Stimulated activated CD8-positive, alpha-beta memory T cell treated with anti-CD3 and anti-CD28 coated beads, Interleukin-4, amount 100 ng/mL, for 4 hours (primary cell): ENCODE results near the gene GPRIN3.

Experiments
- DNase-seq, 2 donors: peaks; one replicate each; pipeline ENCODE4 v3.0.0-alpha.2; 2020; ENCODE audit warnings: low read depth in 2 of 2, low spot score in 1 of 2

The GPRIN3 gene

GRCh38 chr4:89293299-89293698 is 14.3 kb downstream of the GPRIN3 start:
- DNase-seq: no peak

GRCh38 chr4:89290727-89291516 is 16.7 kb downstream of the GPRIN3 start:
- no peak for DNase-seq

GRCh38 chr4:89289312-89289711 is 18.3 kb downstream of the GPRIN3 start:
- DNase-seq: no peak

- DNase-seq: no peak
These were observed 19.2 kb downstream of the GPRIN3 start for GRCh38 chr4:89288430-89288829.

GRCh38 chr4:89287945-89288344 is 19.7 kb downstream of the GPRIN3 start:
- no peak for DNase-seq

- DNase-seq: no peak
These were observed 21.9 kb downstream of the GPRIN3 start for GRCh38 chr4:89285745-89286144.

GRCh38 chr4:89284828-89285227 is 22.8 kb downstream of the GPRIN3 start:
- DNase-seq: no peak

- no peak for DNase-seq
These were observed 23.6 kb downstream of the GPRIN3 start for GRCh38 chr4:89284020-89284424.

- no peak for DNase-seq
These were observed 24.2 kb downstream of the GPRIN3 start for GRCh38 chr4:89283226-89284009.

GRCh38 chr4:89279385-89279784 is 28.2 kb downstream of the GPRIN3 start:
- DNase-seq: no peak

GRCh38 chr4:89277412-89277811 is 30.2 kb downstream of the GPRIN3 start:
- DNase-seq: no peak

GRCh38 chr4:89276296-89276695 is 31.3 kb downstream of the GPRIN3 start:
- DNase-seq: no peak

GRCh38 chr4:89275587-89275986 is 32.0 kb downstream of the GPRIN3 start:
- DNase-seq: no peak

GRCh38 chr4:89273741-89274141 is 33.9 kb downstream of the GPRIN3 start:
- DNase-seq: no peak

- no peak for DNase-seq
These were observed 36.8 kb downstream of the GPRIN3 start for GRCh38 chr4:89270792-89271191.

GRCh38 chr4:89269121-89269666 is 38.4 kb downstream of the GPRIN3 start:
- DNase-seq: no peak

GRCh38 chr4:89268679-89269078 is 38.9 kb downstream of the GPRIN3 start:
- no peak for DNase-seq

GRCh38 chr4:89267846-89268245 is 39.8 kb downstream of the GPRIN3 start:
- no peak for DNase-seq

GRCh38 chr4:89267392-89267791 is 40.2 kb downstream of the GPRIN3 start:
- DNase-seq: no peak

GRCh38 chr4:89266128-89266527 is 41.5 kb downstream of the GPRIN3 start:
- DNase-seq: no peak

- DNase-seq: no peak
These were observed 44.3 kb downstream of the GPRIN3 start for GRCh38 chr4:89263265-89263664.
